ENCODE results near the gene SEPSECS.

DNA sequence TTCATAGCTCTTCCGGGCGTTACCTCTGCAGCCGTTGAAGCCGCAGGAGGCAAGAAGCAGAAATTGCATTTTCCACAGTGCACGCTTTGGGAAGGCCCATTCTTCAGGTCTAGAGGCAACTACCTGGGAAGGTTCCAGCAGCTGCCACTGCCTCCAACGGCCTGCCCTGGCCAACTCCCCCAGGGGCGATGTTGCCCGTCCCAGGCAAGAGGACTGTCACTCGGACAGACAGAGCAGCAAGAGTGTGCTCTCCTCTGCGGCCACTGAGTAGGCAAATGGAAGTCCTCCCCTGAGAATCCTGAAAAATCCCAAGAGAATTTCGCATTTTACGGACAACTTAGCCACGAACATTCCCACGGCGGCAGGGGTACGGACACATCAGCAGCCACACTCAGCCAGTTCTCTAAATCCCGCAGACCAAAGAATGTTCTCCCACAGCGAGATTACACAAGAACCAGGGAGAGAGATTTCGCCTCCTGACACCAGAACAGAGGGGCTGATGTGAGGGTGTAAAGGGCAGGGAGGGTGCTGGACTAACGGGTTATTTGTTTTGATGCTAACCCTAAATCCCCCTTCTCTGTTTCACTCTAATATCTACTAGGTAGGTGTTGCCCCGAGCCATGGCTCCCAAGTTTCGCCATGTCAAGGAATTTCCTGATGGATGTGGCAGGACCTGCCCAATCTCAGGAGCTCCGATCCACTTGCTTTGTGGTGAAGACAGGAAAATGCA is 63.8 kb downstream of the SEPSECS start:
- TF ChIP-seq CTCF (conservative IDR thresholded peaks at IDR 0.05) = no peak
- TF ChIP-seq EZH2 (IDR thresholded peaks at IDR 0.05; ENCODE audit: low read depth) = no peak
